HG03159 (cell line): ENCODE results near the gene LSM10.

Experiments
- ATAC-seq: cut with Tn5 transposase; IDR thresholded peaks from one replicate; pipeline ENCODE4 v1.9.1; 2021; ENCODE audit warnings: mild to moderate bottlenecking, moderate library complexity; ENCODE audit not compliant: unreplicated experiment

The LSM10 gene

GRCh38 chr1:36411674-36412648 is 14.3 kb upstream of the LSM10 start:
- no peak for ATAC-seq

- no peak for ATAC-seq
Observed at GRCh38 chr1:36408479-36408878, 10.8 kb upstream of the LSM10 start.

- ATAC-seq, result no peak
Observed at GRCh38 chr1:36406440-36406839, 8.7 kb upstream of the LSM10 start.

- no peak for ATAC-seq
Observed at GRCh38 chr1:36402504-36402890, 4.8 kb upstream of the LSM10 start.

GRCh38 chr1:36401602-36402503 is 4.1 kb upstream of the LSM10 start:
- no peak for ATAC-seq

GRCh38 chr1:36400825-36401601 is 3.3 kb upstream of the LSM10 start:
- ATAC-seq, result peak; percentile 63

GRCh38 chr1:36400514-36400824 is 2.8 kb upstream of the LSM10 start:
- no peak for ATAC-seq

- ATAC-seq, result no peak
Observed at GRCh38 chr1:36398370-36398977, 766 bp upstream of the LSM10 start.

GRCh38 chr1:36397083-36397377 is 678 bp downstream of the LSM10 start:
- peak; percentile 14 for ATAC-seq

- no peak for ATAC-seq
Observed at GRCh38 chr1:36396359-36396758, 1.3 kb downstream of the LSM10 start.

- ATAC-seq, result no peak
Observed at GRCh38 chr1:36393686-36394085, 4.0 kb downstream of the LSM10 start.

- ATAC-seq, result no peak
Observed at GRCh38 chr1:36392836-36393235, 4.9 kb downstream of the LSM10 start.

GRCh38 chr1:36391271-36391670 is 6.4 kb downstream of the LSM10 start:
- no peak for ATAC-seq

- ATAC-seq, result no peak
Observed at GRCh38 chr1:36390411-36390810, 7.3 kb downstream of the LSM10 start.

- ATAC-seq, result no peak
Observed at GRCh38 chr1:36389999-36390398, 7.7 kb downstream of the LSM10 start.

- ATAC-seq, result no peak
Observed at GRCh38 chr1:36389261-36389660, 8.4 kb downstream of the LSM10 start.

- no peak for ATAC-seq
Observed at GRCh38 chr1:36387141-36387949, 10.4 kb downstream of the LSM10 start.

GRCh38 chr1:36386265-36387140 is 11.2 kb downstream of the LSM10 start:
- peak; percentile 51 for ATAC-seq
